Measurements from ENCODE around the gene SMOC1. TPM values are rescaled to one million over a fixed set of nuclear protein-coding genes. Genes with fewer than 3 reads are reported as not detected.

The SMOC1 gene
- total RNA-seq, 2 donors from 2014 or later: 5.3 to 14.0 TPM

- H3K4me3 ChIP-seq: no peak overlapping the region
- ATAC-seq: peak; percentile 48
- H3K9me3 ChIP-seq: no peaks in the 10 kb centered on the region
- H3K27ac ChIP-seq: no peak overlapping the region
- WGBS, 2 donors: 21 to 31% methylated on average over 3 of the region's 3 CpGs
- H3K36me3 ChIP-seq (replicated peaks in 1 of 2; ENCODE audit: insufficient read depth in 1 of 2, low read depth in 2 of 2): no peaks in the 10 kb centered on the region
- H3K27me3 ChIP-seq: no peaks in the 10 kb centered on the region
- TF ChIP-seq POLR2A (IDR thresholded peaks at IDR 0.05): no peak
- no peak for TF ChIP-seq CTCF (IDR thresholded peaks at IDR 0.05)
- H3K4me1 ChIP-seq: peaks cover 24% of the 10 kb centered on the region
- no peak for DNase-seq
- intact Hi-C loops (cut with DNase I): no loop called here
These were observed 168.5 kb downstream of the SMOC1 start for GRCh38 chr14:70047598-70048312.

- Histone ChIP-seq H3K4me1 (peaks cover 24% of the 10 kb centered on the region), H3K27me3 (no peaks in the 10 kb centered on the region), H3K9me3 (no peaks in the 10 kb centered on the region), H3K27ac (no peak overlapping the region), H3K4me3 (no peak overlapping the region), H3K36me3 (replicated peaks in 1 of 2; ENCODE audit: insufficient read depth in 1 of 2, low read depth in 2 of 2) (no peaks in the 10 kb centered on the region)
- DNase-seq (no peak), ATAC-seq (no peak)
- TF ChIP-seq POLR2A (IDR thresholded peaks at IDR 0.05) (no peak), CTCF (IDR thresholded peaks at IDR 0.05) (no peak)
- 12 to 16% methylated on average over 1 of the region's 1 CpG for WGBS, 2 donors
- intact Hi-C loops (cut with DNase I): no loop called here
These were observed 169.1 kb downstream of the SMOC1 start for GRCh38 chr14:70048313-70048654.

GRCh38 chr14:70049605-70050004, 170.4 kb downstream of the SMOC1 start:
- 58 to 81% methylated on average over 3 of the region's 3 CpGs for WGBS, 2 donors
- Histone ChIP-seq H3K36me3 (replicated peaks in 1 of 2; ENCODE audit: insufficient read depth in 1 of 2, low read depth in 2 of 2) (no peaks in the 10 kb centered on the region), H3K27me3 (no peaks in the 10 kb centered on the region), H3K27ac (no peak overlapping the region), H3K4me1 (peaks cover 24% of the 10 kb centered on the region), H3K4me3 (no peak overlapping the region), H3K9me3 (no peaks in the 10 kb centered on the region)
- ATAC-seq: no peak
- no peak for TF ChIP-seq CTCF (IDR thresholded peaks at IDR 0.05)
- no peak for TF ChIP-seq POLR2A (IDR thresholded peaks at IDR 0.05)
- intact Hi-C loops (cut with DNase I): no loop called here
- no peak for DNase-seq

- TF ChIP-seq CTCF (IDR thresholded peaks at IDR 0.05) (no peak), POLR2A (IDR thresholded peaks at IDR 0.05) (no peak)
- no peak overlapping the region for H3K4me3 ChIP-seq
- WGBS, 2 donors: 86 to 92% methylated on average over 3 to 4 of the region's 4 CpGs
- H3K36me3 ChIP-seq (replicated peaks in 1 of 2; ENCODE audit: insufficient read depth in 1 of 2, low read depth in 2 of 2): no peaks in the 10 kb centered on the region
- H3K9me3 ChIP-seq: no peaks in the 10 kb centered on the region
- no peaks in the 10 kb centered on the region for H3K27me3 ChIP-seq
- intact Hi-C loops (cut with DNase I): no loop called here
- no peak for ATAC-seq
- no peak overlapping the region for H3K27ac ChIP-seq
- no peak for DNase-seq
- peaks cover 24% of the 10 kb centered on the region for H3K4me1 ChIP-seq
These were observed 170.9 kb downstream of the SMOC1 start for GRCh38 chr14:70050136-70050535.

- no peak overlapping the region for H3K27ac ChIP-seq
- TF ChIP-seq POLR2A (IDR thresholded peaks at IDR 0.05) (no peak), CTCF (IDR thresholded peaks at IDR 0.05) (no peak)
- H3K27me3 ChIP-seq: no peaks in the 10 kb centered on the region
- peaks cover 9% of the 10 kb centered on the region for H3K4me1 ChIP-seq
- DNase-seq (peak in 2 of 4 donors; percentile 27 to 43), ATAC-seq (no peak)
- H3K4me3 ChIP-seq: no peak overlapping the region
- WGBS, 2 donors: 41 to 56% methylated on average over 3 of the region's 3 CpGs
- no peaks in the 10 kb centered on the region for H3K36me3 ChIP-seq (replicated peaks in 1 of 2; ENCODE audit: insufficient read depth in 1 of 2, low read depth in 2 of 2)
- H3K9me3 ChIP-seq: no peaks in the 10 kb centered on the region
- intact Hi-C loops (cut with DNase I): no loop called here
These were observed 173.8 kb downstream of the SMOC1 start for GRCh38 chr14:70052990-70053389.

Data from body of pancreas (tissue), 4 donors.